H54 (cell line): ENCODE measurements around the gene ISG20.
"Not testable (repeated sequence)": the region's sequence is repeated elsewhere in the genome, so short reads cannot be mapped to it uniquely, and the experiment has no call there.

Experiments
- DNase-seq: peaks from one replicate; pipeline ENCODE4 v3.0.0; 2011; ENCODE audit warnings: low spot score, mixed read lengths; ENCODE audit not compliant: insufficient read length
- FAIRE-seq: peaks from 3 replicates; lab custom pipeline; 2011; peaks lifted over from hg19 to GRCh38; lab: Jason Lieb, UNC
- POLR2A ChIP-seq: IDR thresholded peaks from 2 replicates; pipeline ENCODE4 v1.6.1; 2011; ENCODE audit warnings: low read depth, mild to moderate bottlenecking, low read length

ISG20 gene

GRCh38 chr15:88624156-88624970, 14.5 kb upstream of the ISG20 start:
- DNase-seq (no peak), FAIRE-seq (no peak)
- no peak for TF ChIP-seq POLR2A

DNA sequence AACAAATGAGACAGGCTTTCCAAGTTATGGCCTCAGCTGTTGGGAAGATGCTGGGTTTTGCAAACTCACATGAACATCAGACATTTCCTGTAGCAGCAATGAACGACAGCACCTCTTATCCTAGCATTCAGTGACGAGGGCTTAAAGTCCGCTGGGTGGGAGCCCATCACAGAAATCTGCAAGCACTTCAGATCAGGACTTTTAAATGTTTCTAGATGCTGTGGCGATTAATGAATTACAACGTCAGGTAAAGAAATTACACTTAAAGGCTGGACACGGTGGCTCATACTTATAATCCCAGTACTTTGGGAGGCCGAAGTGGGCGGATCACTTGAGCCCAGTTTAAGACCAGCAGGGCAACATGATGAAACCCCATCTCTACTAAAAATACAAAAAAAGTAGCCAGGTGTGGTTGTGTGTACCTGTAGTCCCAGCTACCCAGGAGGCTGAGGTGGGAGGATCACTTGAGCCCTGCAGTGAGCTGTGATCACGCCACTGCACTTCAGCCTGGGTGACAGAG, 13.8 kb upstream of the ISG20 start:
- no peak for TF ChIP-seq POLR2A
- DNase-seq = no peak
- no peak for FAIRE-seq

GRCh38 chr15:88625943-88626741, 12.7 kb upstream of the ISG20 start:
- no peak for TF ChIP-seq POLR2A
- no peak for FAIRE-seq
- no peak for DNase-seq

GRCh38 chr15:88627463-88627862, 11.4 kb upstream of the ISG20 start:
- no peak for TF ChIP-seq POLR2A
- DNase-seq = no peak
- no peak for FAIRE-seq

GRCh38 chr15:88628018-88628654, 10.7 kb upstream of the ISG20 start:
- DNase-seq = no peak
- FAIRE-seq = no peak
- TF ChIP-seq POLR2A = no peak

GRCh38 chr15:88629071-88629470, 9.7 kb upstream of the ISG20 start:
- FAIRE-seq = no peak
- DNase-seq = no peak

DNA sequence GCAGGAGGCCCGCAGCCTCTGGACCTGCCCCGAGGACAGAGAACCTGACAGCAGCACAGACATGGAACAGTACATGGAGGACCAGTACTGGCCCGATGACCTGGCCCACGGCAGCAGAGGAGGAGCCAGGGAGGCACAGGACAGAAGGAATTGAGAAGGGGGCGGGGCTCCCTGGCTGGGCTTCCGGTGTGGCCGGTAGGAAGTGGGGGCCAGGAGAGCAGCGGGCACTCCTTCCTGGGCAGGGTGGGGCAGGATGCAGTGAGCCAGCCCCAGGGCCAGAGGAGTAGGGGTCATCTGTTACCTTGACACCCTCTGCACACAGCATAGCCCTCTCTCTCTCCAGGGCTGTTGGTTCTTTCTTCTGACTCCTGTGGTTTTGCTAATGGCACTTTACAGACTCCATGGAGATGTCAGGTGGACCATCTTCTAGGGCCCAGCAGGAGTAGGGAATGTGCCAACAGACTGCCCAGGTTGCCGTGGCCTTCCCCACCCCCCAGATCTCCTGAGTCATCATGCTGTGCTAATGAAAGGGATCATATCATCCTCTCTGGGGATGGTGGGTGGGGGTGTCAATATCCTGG, 8.6 kb upstream of the ISG20 start:
- DNase-seq = peak; percentile 10

More at GRCh38 chr15:88629071-88629470, 9.7 kb upstream of the ISG20 start:
- no peak for TF ChIP-seq POLR2A

GRCh38 chr15:88630798-88631463, 7.9 kb upstream of the ISG20 start:
- TF ChIP-seq POLR2A = no peak
- no peak for DNase-seq
- no peak for FAIRE-seq

More for the DNA sequence above, 8.6 kb upstream of the ISG20 start:
- FAIRE-seq = no peak
- no peak for TF ChIP-seq POLR2A

GRCh38 chr15:88631464-88632028, 7.3 kb upstream of the ISG20 start:
- TF ChIP-seq POLR2A = no peak
- DNase-seq (no peak), FAIRE-seq (no peak)

DNA sequence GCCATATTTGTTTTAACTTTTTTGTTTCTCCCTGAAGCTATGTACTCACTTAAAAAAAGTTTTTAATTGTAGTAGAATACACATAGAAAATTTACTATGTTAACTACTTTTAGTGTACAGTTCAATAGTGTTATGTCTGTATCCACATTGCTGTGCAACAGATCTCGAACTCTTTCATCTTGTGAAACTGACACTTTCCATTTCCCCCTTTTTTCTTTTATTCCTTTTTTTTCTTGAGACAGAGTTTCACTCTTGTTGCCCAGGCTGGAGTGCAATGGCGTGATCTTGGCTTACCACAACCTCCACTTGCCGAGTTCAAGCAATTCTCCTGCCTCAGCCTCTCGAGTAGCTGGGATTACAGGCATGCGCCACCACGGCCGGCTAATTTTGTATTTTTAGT, 6.0 kb upstream of the ISG20 start:
- not testable (repeated sequence) for FAIRE-seq, DNase-seq

- no peak for TF ChIP-seq POLR2A
- FAIRE-seq = no peak
- no peak for DNase-seq
Observed at GRCh38 chr15:88634449-88634848, 4.4 kb upstream of the ISG20 start.

GRCh38 chr15:88635318-88635717, 3.5 kb upstream of the ISG20 start:
- FAIRE-seq = no peak
- no peak for DNase-seq
- TF ChIP-seq POLR2A = no peak

GRCh38 chr15:88636050-88636449, 2.8 kb upstream of the ISG20 start:
- no peak for TF ChIP-seq POLR2A
- DNase-seq (no peak), FAIRE-seq (no peak)
